GM12891 (cell line): ENCODE data around the gene ADGRG2.
"Not testable (repeated sequence)": the region's sequence is repeated elsewhere in the genome, so short reads cannot be mapped to it uniquely, and the experiment has no call there.

Experiments used
- DNase-seq: peaks from one replicate; pipeline ENCODE4 v3.0.0; 2011; ENCODE audit warnings: low spot score; ENCODE audit not compliant: insufficient read length
- FAIRE-seq: peaks from 2 replicates; lab custom pipeline; 2011; peaks lifted over from hg19 to GRCh38; lab: Jason Lieb, UNC
- PAX5 ChIP-seq: IDR thresholded peaks from 2 replicates; pipeline ENCODE4 v1.6.1; 2011; ENCODE audit warnings: low read length, moderate library complexity, mild to moderate bottlenecking; ENCODE audit not compliant: insufficient read depth, severe bottlenecking
- POLR2A ChIP-seq: IDR thresholded peaks from 2 replicates; pipeline ENCODE4 v1.6.1; 2011; ENCODE audit warnings: low read depth, low read length, control low read depth
- POLR2AphosphoS5 ChIP-seq: IDR thresholded peaks from 2 replicates; pipeline ENCODE4 v1.6.1; 2011; ENCODE audit warnings: low read depth, low read length, control low read depth
- POU2F2 ChIP-seq: IDR thresholded peaks from 2 replicates; pipeline ENCODE4 v1.6.1; 2011; ENCODE audit warnings: low read depth, mild to moderate bottlenecking, control low read depth, low read length, moderate library complexity
- SPI1 ChIP-seq: IDR thresholded peaks from 2 replicates; pipeline ENCODE4 v1.6.1; 2011; ENCODE audit warnings: low read depth, low read length, control low read depth
- TAF1 ChIP-seq: IDR thresholded peaks from 2 replicates; pipeline ENCODE4 v1.6.1; 2011; ENCODE audit warnings: low read depth, low read length, control low read depth

The ADGRG2 gene

DNA sequence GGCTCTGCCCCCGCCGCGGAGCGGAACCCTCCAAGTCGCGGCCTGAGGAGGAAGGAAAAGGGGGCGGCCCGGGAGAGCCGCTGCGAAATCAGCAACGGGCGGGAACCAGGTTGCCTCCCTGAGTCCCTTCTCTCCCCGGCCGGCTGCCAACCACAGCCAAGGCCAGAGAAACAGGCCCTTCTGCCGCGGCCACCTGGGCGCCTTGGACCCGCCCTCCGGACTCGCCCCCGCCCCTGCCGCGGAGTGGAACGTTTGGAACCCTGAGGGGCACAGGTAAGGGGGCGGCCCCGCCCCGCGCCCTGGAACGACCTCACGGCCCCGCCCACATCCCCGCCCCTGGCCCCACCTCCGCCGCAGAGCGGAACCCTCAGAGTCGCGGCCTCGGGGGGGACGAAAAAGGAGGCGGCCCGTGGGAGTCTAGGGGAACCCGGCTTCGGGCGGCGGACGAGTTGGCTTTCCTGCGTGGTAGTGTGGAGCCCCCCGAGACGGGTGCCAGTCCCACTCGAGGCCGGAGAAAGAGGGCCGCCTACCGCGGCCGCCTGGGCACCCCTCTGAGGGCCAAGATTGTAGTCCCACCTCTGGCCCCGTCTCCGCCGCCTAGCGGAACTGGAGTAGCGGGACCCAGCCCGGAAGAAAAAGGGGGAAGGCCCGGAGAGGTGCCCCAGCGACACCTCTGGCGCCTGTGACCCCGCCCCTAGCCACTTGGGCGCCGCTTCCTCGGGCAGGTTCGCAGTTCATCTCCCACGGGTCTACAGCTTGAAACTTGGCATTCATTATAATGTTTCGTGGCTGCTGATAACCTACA is 137.7 kb downstream of the ADGRG2 start:
- FAIRE-seq (no peak), DNase-seq (peak; percentile 73)
- TF ChIP-seq POU2F2 (no peak), POLR2AphosphoS5 (peak; percentile 55; the same call in 1 of the 2 replicates), PAX5 (no peak), TAF1 (0 out of 2 replicates have a peak, but pooled peaks have one; percentile 22), SPI1 (no peak), POLR2A (peak; percentile 50)

- peak; percentile 95 for FAIRE-seq
Measured at GRCh38 chrX:18983666-18984380, 138.4 kb downstream of the ADGRG2 start, which contains the start of gene PHKA2. Gene PHKA2 (minus strand): TSS chrX:18984114. CDS start chrX:18983932, 182 bp downstream.

GRCh38 chrX:18981124-18981807 is 141.0 kb downstream of the ADGRG2 start:
- TF ChIP-seq SPI1 = no peak
- TF ChIP-seq POLR2AphosphoS5 = no peak
- TF ChIP-seq PAX5 = no peak
- no peak for TF ChIP-seq TAF1
- no peak for TF ChIP-seq POU2F2
- FAIRE-seq (no peak), DNase-seq (no peak)

More at GRCh38 chrX:18983666-18984380, 138.4 kb downstream of the ADGRG2 start, which contains the start of gene PHKA2:
- no peak for DNase-seq
- TF ChIP-seq POU2F2 = no peak
- TF ChIP-seq POLR2A = no peak
- no peak for TF ChIP-seq SPI1
- TF ChIP-seq POLR2AphosphoS5 = no peak
- TF ChIP-seq PAX5 = no peak
- TF ChIP-seq TAF1 = no peak

DNA sequence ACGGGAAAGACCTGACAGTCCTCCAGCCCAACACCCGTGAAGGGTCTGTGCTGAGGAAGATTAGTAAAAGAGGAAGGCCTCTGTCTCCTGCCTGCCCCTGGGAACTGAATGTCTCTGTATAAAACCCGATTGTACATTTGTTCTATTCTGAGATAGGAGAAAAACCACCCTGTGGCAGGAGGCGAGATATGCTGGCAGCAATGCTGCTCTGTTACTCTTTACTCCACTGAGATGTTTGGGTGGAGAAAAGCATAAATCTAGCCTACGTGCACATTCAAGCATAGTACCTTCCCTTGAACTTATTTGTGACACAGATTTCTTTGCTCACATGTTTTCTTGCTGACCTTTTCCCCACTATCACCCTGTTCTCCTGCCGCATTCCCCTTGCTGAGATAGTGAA is 142.0 kb downstream of the ADGRG2 start:
- DNase-seq = not testable (repeated sequence)

GRCh38 chrX:18974993-18975392 is 147.3 kb downstream of the ADGRG2 start:
- DNase-seq (no peak), FAIRE-seq (peak; percentile 54)
- no peak for TF ChIP-seq PAX5
- TF ChIP-seq SPI1 = no peak
- TF ChIP-seq TAF1 = no peak
- no peak for TF ChIP-seq POU2F2
- no peak for TF ChIP-seq POLR2A
- no peak for TF ChIP-seq POLR2AphosphoS5

More for the DNA sequence above, 142.0 kb downstream of the ADGRG2 start:
- not testable (repeated sequence) for FAIRE-seq

- TF ChIP-seq POU2F2 (no peak), SPI1 (no peak), POLR2A (no peak), TAF1 (no peak), PAX5 (no peak), POLR2AphosphoS5 (no peak)
- no peak for FAIRE-seq
- DNase-seq = no peak
Measured at GRCh38 chrX:18973527-18974192, 148.6 kb downstream of the ADGRG2 start.

DNA sequence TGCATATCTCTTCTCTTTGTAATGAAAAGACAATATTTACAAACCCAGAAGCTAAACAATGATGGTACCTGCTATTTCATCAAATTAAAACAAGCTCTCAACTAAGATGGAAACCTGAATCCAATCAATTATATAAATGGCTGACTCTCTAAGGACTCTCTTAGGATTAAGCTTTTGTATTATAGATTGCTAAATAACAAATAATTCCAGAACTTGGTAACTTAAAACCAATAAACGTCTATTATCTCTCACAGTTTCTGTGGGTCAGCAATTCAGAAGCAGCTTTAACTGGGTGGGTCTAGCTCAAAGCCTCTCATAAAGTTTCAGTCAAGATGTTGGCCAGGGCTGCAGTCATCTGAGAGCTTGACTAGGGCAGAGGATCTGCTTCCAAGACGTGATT is 150.8 kb downstream of the ADGRG2 start:
- TF ChIP-seq TAF1 (no peak), POLR2AphosphoS5 (no peak), SPI1 (no peak), POLR2A (no peak), POU2F2 (no peak), PAX5 (no peak)
- no peak for DNase-seq
- no peak for FAIRE-seq

GRCh38 chrX:18970465-18970864 is 151.8 kb downstream of the ADGRG2 start:
- FAIRE-seq = no peak
- TF ChIP-seq POLR2AphosphoS5 = no peak
- no peak for TF ChIP-seq TAF1
- no peak for TF ChIP-seq PAX5
- TF ChIP-seq SPI1 = no peak
- no peak for TF ChIP-seq POLR2A
- no peak for TF ChIP-seq POU2F2
- DNase-seq = no peak

GRCh38 chrX:18966624-18967023 is 155.6 kb downstream of the ADGRG2 start:
- TF ChIP-seq POU2F2 (no peak), SPI1 (no peak), PAX5 (no peak), POLR2AphosphoS5 (no peak), TAF1 (no peak), POLR2A (no peak)
- DNase-seq = no peak
- FAIRE-seq = no peak
